HS-5 (cell line): ENCODE data around the gene SIN3A.
A peak's percentile ranks its signal among the peaks of the same experiment; 100 is the strongest.
"Not testable (repeated sequence)": the region's sequence is repeated elsewhere in the genome, so short reads cannot be mapped to it uniquely, and the experiment has no call there.

Experiments
- DNase-seq: peaks from one replicate; pipeline ENCODE4 v3.0.0-alpha.2; 2012; ENCODE audit warnings: low read depth

The SIN3A gene

DNA sequence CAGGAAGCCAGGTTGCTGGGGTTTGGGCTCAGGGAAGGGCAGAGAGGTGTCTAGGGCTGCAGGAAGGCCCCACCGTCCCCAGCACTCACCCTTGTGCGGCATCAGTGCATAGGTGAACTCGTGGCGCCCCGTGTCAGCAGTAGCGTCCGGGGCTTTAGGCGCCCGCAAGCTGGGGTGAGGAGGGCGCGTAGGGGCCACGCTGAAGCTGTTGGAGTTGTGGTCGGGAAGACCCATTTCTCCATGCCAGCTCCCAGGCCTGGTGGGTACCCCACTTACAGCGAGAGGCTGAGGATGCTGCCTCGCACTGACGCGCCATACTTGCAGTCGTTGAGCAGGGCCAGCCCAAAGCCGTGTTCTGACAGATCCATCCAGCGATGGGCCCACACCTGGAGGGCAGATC lies 95.0 kb downstream of the SIN3A start:
- no peak for DNase-seq

DNA sequence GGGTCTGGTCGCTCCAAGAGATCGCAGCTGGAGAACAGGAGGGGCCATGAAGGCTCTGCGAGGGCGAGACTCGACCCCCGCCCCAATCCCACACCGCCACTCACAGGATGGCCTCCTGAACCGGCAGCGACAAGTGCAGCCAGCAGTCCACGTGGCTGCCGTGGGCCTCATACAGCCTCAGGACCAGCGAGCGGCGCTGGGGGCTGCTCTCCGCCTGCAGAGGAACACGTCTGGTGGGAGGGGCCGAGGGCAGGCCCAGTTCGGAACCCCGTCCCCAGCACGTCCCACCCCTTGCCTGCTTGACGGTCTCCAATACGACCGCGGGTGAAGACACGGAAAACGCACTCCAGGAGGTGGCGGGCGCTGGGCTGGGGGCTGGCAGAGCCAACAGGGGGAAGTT lies 95.5 kb downstream of the SIN3A start:
- DNase-seq = no peak

DNA sequence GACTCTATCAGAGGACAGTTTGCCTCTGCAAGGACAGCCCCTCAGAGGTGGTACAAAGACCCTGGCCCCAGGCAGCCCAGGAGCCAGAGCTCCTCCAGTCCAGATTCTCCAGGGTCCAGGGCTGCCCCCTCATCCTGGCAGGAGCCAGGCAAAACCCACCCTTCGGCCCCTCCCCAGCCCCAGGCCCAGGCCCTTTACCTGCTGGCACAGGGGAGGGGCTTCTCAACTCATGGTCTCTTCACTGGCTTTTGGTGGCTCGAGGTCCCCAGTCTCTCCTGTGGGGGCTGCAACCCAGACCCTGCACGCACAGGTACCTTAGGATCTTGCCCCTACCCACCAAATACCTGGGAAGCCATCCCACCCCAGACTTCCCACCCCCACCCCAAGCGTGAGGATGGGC lies 96.1 kb downstream of the SIN3A start:
- DNase-seq = no peak

DNA sequence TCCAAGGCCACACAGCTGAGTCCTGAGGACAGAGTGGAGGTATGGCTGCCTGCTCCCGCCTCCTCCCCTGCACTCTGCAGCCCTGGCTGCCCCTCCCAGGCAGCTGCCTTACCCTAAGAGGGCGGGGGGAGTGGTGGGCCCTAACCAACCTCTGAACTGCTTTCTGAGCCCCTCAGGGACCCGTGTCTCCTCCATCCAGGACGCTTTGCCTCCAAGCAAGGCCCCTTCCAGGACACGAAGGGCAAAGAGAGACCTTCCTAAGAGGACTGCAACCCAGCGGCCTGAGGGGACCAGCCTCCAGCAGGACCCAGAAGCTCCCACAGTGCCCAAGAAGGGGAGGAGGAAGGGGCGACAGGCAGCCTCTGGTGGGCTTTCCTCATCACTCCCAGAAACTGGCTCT lies 97.0 kb downstream of the SIN3A start:
- no peak for DNase-seq

DNA sequence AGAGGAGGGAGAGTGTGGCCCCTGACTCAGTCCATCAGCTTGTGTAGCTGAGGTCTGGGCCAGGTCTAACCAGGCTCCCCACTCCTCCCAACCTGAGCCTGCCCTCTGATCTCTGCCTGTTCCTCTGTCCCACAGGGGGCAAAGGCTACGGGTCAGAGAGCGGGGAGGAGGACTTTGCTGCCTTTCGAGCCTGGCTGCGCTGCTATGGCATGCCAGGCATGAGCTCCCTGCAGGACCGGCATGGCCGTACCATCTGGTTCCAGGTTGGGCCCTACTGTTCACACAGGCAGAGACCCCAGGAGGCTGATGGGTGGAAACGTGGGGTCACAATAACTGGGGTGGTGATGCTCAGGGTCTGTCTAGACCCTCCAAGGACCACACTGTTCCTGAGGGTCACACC lies 97.9 kb downstream of the SIN3A start:
- no peak for DNase-seq

DNA sequence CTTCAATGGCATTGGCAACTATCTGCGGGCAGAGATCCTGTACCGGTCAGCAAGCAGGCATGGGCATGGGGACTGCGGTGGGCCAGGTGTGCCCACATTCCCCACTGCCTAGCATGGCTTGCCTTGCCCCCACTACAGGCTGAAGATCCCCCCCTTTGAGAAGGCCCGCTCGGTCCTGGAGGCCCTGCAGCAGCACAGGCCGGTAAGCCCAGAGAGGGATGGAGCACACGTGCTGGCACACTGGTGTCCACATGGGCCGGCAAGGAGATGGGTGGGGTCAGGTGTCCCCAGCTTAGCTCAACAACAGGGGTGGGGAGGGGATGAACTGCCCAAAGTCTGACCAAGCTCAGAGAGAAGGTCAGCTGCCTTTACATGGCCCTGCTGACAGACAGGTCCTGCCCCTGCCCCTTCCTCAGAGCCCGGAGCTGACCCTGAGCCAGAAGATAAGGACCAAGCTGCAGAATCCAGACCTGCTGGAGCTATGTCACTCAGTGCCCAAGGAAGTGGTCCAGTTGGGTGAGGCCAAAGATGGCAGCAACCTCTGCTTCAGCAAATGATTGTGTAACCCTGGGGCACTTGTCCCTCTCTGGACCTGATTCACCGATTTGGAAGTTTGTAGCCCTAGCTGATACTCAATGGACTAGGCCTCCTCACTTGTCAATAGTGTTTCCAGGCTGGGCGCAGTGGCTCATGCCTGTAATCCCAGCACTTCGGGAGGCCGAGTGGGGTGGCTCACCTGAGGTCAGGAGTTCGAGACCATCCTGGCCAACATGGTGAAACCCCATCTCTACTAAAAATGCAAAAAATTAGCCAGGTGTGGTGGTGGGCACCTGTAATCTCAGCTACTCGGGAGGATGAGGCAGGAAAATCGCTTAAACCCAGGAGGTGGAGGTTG lies 99.1 kb downstream of the SIN3A start:
- no peak for DNase-seq

DNA sequence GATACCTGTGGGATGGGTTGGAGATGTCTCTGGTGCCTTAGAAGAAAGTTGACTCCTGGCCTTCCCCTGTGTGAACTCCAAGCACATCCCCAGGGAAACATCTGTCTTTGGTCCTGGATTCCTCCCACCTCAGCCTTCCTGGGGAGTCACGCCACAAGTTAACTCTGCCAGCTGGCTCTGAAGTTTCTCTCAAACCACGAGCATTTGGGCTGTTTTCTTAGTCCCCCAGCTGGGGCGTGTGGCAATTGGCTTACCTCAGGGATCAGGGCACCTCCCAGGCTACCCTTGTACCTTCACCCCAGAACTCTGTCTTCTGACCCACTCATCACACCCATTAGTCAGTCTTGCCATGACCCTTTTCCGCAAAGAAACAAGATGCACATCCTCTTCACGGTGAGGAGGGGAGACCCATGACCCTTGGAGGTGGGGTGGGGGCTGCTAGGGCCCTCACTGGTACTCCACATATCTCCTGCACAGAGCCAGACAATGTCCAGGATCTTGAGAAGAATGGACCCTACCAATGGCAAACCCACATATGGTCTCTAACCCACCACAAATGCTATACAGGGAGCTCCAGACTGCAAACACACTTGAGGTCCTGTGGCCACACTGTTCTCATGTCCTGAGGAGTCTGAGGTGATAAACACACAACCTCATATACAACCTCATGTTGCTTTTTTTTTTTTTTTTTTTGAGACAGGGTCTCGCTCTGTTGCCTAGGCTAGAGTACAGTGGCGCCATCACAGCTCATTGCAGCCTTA lies 100.7 kb downstream of the SIN3A start:
- no peak for DNase-seq

DNA sequence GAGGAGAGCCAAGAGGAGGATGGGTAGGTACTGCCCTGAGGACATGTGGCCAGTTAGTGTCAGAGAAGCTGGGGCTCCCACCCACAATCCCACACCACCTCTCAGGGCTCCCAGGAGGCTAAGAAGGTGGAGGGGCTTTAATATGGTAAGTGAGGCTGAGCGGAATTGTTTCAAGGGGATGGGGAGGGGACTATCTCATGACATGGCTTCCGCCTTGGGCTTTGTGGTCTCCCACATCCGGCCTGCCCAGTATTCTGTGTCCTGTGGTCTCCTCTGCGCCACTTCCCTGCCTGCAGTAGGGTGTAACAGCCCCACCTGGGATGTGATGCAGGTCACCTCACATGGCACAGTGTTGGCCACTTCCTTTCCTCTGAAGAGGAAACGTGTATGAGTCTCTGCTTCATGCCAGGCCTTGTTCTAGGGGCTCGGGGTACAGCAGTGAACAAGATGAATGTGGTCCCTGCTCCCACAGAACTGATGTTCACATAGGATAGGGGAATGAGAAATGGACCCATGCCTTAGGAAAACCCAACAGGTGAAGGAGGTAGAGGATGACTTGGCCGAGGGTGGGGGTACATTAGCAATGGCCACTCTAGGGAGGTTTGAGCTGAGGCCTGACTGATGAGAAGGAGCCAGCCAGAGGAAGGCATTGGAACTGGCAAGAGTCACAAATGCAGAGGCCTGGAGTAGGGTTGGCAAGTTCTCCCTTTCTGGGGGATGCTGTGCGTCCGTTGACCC lies 101.5 kb downstream of the SIN3A start:
- DNase-seq = no peak

DNA sequence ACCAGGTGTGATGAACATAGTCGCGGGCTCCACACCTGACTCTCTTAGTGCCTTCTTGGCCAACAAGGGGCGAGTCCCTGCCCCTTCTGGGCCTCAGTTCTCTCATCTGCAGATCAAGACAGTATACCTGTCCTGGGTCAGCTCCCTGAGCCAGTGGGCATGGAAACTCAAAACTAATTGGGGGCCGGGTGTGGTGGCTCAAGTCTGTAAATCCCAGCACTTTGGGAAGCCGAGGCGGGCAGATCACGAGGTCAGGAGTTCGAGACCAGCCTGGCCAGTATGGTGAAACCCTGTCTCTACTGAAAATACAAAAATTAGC lies 102.2 kb downstream of the SIN3A start:
- not testable (repeated sequence) for DNase-seq

DNA sequence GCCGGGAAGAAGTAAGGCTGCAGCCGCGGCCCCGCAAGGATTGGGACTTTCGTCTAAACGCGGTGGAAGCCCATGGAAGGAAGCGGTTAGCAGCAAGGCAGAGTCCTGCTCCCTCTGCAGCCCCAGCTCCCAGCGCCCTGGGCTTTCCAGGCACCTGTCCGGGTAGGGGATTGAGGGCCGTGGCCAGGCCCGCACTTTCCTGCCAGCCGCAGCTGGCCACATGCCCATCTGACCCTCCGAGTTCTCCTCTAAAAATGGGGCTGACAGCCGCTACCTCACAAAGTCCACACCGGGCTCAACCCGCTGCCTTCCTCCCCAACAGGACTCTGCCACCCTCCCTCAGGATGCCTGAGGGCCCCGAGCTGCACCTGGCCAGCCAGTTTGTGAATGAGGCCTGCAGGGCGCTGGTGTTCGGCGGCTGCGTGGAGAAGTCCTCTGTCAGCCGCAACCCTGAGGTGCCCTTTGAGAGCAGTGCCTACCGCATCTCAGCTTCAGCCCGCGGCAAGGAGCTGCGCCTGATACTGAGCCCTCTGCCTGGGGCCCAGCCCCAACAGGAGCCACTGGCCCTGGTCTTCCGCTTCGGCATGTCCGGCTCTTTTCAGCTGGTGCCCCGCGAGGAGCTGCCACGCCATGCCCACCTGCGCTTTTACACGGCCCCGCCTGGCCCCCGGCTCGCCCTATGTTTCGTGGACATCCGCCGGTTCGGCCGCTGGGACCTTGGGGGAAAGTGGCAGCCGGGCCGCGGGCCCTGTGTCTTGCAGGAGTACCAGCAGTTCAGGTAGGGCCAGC lies 102.7 kb downstream of the SIN3A start:
- DNase-seq = no peak

DNA sequence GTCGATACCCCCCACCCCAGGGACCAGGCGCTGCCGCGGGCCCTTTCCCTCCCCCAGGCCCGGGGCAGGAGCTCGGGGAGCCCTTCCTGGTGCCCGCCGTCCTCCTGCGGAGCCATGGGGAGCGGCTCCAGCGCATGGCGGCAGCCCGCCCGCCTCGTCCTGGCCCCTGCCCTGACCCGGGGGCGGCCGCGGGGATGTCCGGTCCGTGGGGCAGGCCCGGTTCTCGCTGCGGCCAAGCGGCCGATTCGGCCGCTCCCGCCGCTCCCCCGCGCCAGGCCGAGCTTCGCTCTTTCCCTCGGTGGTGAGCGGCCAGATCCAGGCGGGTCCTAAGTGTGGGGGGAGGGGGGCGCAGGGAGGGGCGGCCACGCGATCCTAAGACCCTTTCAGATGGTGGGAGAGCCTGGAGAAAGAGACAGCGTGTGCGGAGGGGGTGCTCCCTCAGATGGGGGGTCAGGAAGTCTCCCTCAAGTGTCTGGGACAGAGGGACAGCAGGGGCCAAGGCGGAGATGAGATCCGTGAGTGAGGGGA lies 103.4 kb downstream of the SIN3A start:
- no peak for DNase-seq

DNA sequence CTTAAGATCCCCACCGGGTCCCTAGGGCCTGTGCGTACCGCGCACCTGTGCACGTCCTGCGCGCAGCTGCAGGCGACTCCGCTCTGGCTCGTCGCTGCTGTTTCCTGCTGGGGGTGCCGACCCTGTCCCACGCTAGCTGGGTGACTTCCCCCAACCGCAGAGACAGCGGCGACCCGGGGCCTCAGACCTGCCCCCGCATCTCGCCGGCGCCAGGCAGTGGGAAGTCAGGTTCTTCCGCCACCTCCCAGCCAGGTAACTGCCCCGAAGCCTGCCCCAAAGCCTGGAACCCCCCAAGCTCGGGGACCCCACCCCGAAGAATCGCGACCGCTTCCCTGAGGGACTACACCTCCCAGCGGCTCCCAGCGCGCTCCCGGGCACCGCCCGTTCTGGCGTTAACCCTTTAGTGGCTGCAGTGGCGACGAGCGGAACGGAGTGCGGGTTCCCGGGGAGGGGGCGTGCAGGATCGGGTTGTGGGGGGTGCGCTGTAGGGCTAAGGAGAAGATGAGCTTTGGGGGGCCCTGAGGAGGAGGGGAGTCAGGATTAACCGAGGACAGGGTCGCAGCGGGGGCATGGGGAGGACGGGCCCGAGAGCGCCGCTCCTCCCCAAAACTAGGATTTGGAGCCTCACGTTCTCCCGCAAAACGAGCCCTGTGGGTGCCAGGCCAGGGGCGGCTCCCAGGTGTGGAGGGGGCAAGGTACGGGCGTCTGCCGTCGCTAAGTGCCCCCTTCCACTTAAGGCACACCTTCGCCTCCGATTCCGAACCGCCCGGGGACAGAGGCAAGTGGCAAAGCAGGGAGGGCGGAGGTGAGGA lies 104.1 kb downstream of the SIN3A start:
- no peak for DNase-seq

DNA sequence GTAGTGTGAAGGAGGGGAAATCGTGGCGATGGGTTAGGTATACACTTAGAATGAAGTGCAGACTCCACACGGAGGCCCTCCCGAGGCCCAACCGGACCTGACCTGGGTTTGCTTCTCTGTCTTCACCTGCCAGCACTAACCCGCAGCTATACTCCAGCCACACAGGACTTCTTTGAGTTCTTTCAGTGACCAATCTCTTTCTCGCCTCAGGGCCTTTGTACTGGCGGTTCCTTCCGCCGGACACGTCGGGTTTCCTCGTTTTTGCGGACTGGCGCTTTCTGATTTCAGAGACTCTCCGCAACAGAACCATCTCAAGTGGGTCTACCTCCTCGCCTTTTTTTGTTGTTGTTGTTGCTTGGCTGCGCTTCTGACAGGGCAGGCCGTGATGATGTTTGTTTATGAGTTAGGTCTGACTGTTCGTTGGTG lies 104.7 kb downstream of the SIN3A start, which contains the start of gene NEIL1:
NEIL1 (plus strand) TSS at position 244 of the 426 bp plus-strand sequence. CDS start 1,867 bp downstream, outside the sequence.
- DNase-seq = no peak

DNA sequence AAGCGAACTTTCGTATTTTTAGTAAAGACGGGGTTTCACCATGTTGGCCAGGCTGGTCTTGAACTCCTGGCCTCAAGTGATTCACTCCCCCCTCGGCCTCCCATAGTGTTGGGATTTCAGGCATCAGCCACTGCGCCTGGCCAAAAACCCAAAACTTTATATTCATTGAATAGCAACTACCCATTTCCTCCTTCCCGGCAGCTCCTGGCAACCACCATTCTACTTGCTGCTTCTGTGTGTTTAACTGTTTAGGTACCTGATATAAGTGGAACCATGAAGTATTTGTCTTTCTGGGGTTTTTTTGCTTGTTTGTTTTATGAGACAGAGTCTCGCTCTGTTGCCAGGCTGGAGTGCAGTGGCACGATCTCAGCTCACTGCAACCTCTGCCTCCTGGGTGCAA lies 107.5 kb downstream of the SIN3A start:
- not testable (repeated sequence) for DNase-seq

DNA sequence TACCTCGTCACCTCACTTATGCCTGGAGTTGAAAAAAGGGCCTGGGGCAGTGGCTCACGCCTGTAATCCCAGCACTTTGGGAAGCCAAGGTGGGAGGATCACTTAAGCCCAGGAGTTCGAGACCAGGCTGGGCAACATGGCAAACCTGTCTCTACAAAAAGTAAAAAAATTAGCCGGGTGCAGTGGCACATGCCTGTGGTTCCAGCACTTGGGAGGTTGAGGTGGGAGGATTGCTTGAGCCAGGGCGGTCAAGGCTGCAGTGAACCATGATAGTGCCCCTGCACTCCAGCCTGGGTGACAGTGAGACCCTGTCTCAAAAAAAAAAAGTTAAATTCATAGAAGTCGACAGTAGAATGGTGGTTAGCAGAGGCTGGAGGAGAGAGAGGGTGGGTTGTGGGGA lies 109.3 kb downstream of the SIN3A start:
- DNase-seq = no peak

DNA sequence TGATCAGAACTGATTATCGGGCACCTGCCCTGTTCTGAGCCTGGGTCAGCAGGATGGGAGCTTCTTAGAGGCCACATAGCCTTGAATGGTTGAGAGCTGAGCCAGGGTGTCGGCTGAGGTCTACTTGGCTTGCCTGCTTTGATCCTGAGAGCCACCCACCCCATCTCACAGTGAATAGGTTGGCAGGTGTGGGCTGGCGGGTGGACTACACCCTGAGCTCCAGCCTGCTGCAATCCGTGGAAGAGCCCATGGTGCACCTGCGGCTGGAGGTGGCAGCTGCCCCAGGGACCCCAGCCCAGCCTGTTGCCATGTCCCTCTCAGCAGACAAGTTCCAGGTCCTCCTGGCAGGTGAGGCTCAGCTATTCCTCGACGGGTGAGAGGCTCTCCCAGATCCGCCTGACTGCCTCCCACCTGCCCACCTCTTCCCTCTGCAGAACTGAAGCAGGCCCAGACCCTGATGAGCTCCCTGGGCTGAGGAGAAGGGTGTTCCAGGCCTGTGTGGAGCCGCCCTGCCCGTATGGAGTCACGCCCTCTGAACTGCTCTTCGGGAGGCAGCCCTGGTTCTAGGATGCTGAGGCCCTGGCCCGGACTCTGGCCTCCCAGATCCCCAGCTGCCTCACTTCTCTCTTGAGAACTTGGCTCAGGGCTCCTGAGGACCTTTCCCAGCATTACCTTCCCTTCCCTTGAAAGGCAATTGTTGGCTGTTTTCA lies 111.8 kb downstream of the SIN3A start:
- DNase-seq = no peak

DNA sequence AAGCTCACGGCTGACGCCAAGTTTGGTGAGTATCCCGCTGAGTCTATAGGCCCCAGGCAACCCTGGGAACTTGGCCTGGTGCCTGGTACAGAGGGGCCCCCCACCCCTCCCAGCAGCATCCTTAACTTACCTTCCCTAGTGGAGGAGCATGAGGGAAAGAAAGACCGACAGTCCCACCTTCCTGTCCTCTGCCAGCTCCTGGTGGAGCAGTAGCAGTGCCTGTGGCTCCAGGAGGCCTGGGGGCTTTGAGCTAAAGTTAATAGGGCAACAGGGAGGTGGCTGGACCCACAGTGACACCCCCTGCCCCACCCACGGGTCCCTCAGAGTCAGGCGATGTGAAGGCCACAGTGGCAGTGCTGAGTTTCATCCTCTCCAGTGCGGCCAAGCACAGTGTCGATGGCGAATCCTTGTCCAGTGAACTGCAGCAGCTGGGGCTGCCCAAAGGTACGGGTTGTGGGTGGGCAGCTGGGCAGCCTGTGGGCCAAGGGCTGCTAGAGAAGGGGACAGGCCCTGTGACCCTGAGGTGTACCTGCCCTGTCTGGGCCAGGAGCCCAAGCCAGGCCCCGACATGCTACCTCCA lies 112.7 kb downstream of the SIN3A start:
- DNase-seq = no peak

DNA sequence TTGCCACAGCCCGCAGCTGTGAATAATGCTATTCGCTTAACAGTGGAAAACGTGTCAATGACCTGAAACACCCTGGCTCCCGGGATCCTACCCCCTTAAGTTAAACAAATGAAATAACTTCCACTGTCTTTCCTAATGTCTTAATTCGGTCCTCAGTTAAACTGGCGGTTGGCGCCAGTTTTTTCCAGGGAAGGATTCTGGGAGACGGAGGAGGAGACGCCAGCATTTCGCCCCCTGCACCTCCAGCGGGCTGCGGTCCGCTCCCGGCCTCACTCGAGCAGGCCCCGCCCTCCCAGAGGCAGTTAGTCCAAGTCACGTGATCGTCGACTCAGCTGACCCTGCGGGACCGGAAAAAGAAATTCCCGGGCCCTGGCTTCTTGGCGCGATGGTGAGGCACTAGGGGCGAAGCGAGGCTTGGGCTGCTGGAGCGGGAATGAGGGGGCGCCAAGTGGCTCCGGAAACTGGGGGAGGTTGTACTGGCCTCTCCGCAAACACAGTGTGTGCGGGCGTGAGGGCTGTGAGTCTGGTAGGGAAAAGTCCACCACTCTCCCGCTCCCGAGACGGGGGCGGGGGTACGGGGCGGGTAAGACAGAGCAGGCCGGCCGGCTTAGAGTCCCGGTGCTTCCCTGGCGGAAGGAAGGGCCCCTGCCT lies 115.7 kb downstream of the SIN3A start, which contains the start of gene COMMD4:
COMMD4 (plus strand) TSS at position 359 of the 651 bp plus-strand sequence; CDS start at position 386, 27 bp downstream.
- DNase-seq = peak; percentile 68

DNA sequence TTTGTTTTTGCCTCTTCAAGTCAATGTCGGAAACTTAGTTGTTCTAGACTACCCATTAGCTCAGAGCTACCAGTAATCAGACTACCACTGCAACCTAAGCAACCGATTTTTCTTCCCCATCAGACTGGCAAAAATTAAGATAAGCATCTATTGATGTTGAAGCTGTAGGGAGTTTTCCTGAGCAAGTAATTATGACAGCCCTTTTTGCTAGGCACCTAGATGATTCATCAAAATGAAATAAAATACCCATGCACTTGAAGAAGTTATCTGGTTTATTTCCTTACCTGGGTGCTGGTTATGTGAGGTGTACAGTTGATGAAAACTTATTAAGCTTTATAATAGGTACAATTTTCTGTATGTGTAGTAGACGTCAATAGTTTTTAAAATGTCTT lies 116.2 kb downstream of the SIN3A start:
- DNase-seq = no peak
